ENCODE measurements around the gene ANXA6. TPM values are rescaled to one million over a fixed set of nuclear protein-coding genes. Genes with fewer than 3 reads are reported as not detected.

ANXA6 gene
- total and polyA plus RNA-seq, 9 of the 15 experiments (the other 6 are each of a cell fraction or from before 2014, with no cell fraction given), result 0.70 to 13.2 (median 8.3) TPM

DNA sequence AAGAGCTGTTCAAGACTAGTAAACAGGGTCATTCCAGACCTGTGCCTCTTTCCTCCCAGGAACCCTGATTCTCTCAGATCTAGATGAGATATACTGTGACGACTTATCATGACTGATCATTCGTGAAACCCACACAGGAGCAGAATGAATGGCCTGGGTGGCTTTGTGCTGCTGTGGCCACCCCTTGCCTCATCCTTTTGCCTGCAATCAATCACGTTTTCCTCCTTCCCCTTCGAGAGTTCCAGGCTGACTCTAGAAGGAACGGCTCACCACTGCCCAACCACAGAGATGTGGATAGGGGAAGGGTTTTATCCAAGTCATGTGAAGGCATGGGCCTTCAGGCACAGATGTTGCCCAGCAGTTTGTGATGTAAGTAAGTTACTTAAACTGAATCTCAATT lies 5.8 kb downstream of the ANXA6 start:
- Histone ChIP-seq H3K27ac (ENCODE audit: extremely low read depth, low read depth, low read length) (no peak overlapping the region), H3K36me3 (ENCODE audit: control insufficient read depth, insufficient read depth, low read length) (no peaks in the 10 kb centered on the region), H3K79me2 (ENCODE audit: control insufficient read depth, insufficient read depth, low read length) (no peaks in the 10 kb centered on the region), H3K9ac (ENCODE audit: insufficient read depth in 1 of 2, low read depth in 2 of 2, low read length in 2 of 2) (no peak overlapping the region), H3K9me3 (replicated peaks; ENCODE audit: control insufficient read depth, insufficient read depth, low read depth, low read length) (no peaks in the 10 kb centered on the region), H4K20me1 (replicated peaks; ENCODE audit: control insufficient read depth, insufficient read depth, low read length) (no peaks in the 10 kb centered on the region), H3K4me3 (no peak overlapping the region), H2AFZ (ENCODE audit: low read depth, low read length) (no peak overlapping the region), H3K4me1 (replicated peaks in 1 of 2; ENCODE audit: control insufficient read depth in 2 of 2, insufficient read depth in 2 of 2, low read length in 2 of 2) (peaks cover 8 to 12% of the 10 kb centered on the region in 2 experiments; a peak in 4 of 5 replicates), H3K27me3 (ENCODE audit: control insufficient read depth in 2 of 2, insufficient read depth in 2 of 2, low read length in 2 of 2) (0 out of 5 replicates have a peak, but pooled peaks cover 0 to 4% of the 10 kb centered on the region in 2 experiments), H3K9me1 (ENCODE audit: control insufficient read depth, insufficient read depth, low read length) (no peaks in the 10 kb centered on the region), H3K4me2 (ENCODE audit: insufficient read depth, low read length) (no peak overlapping the region)
- no TSS peak for BruUV-seq (replicated peaks)
- ATAC-seq (no peak), FAIRE-seq (no peak), DNase-seq (ENCODE audit: extremely low read depth in 1 of 4, low spot score in 3 of 4) (no peak)
- intact Hi-C loops (cut with micrococcal nuclease), result no loop called here
- POLR2A ChIA-PET, result interaction anchor here (0.8 kb wide), 1 partner anchor 113 kb away, joined by 3 read pairs; no protein-coding TSS in a partner anchor
- WGBS (ENCODE audit: insufficient coverage, low coverage, missing lambda C conversion rate), result 17% methylated on average over 5 of the region's 5 CpGs
- in situ Hi-C loops (cut with MboI), result no loop called here
- CTCF ChIA-PET (ENCODE audit: low intra/inter-chr PET ratio), result no interaction called here
- TF ChIP-seq, protein P1, sequence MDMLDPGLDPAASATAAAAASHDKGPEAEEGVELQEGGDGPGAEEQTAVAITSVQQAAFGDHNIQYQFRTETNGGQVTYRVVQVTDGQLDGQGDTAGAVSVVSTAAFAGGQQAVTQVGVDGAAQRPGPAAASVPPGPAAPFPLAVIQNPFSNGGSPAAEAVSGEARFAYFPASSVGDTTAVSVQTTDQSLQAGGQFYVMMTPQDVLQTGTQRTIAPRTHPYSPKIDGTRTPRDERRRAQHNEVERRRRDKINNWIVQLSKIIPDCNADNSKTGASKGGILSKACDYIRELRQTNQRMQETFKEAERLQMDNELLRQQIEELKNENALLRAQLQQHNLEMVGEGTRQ (CRISPR knock-in tag; IDR thresholded peaks at IDR 0.05), result no peak
- TF ChIP-seq, protein P2, sequence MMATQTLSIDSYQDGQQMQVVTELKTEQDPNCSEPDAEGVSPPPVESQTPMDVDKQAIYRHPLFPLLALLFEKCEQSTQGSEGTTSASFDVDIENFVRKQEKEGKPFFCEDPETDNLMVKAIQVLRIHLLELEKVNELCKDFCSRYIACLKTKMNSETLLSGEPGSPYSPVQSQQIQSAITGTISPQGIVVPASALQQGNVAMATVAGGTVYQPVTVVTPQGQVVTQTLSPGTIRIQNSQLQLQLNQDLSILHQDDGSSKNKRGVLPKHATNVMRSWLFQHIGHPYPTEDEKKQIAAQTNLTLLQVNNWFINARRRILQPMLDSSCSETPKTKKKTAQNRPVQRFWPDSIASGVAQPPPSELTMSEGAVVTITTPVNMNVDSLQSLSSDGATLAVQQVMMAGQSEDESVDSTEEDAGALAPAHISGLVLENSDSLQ (IDR thresholded peaks at IDR 0.05), result peak; percentile 30; the same call in 1 of the 2 replicates
- TF ChIP-seq, protein P3, sequence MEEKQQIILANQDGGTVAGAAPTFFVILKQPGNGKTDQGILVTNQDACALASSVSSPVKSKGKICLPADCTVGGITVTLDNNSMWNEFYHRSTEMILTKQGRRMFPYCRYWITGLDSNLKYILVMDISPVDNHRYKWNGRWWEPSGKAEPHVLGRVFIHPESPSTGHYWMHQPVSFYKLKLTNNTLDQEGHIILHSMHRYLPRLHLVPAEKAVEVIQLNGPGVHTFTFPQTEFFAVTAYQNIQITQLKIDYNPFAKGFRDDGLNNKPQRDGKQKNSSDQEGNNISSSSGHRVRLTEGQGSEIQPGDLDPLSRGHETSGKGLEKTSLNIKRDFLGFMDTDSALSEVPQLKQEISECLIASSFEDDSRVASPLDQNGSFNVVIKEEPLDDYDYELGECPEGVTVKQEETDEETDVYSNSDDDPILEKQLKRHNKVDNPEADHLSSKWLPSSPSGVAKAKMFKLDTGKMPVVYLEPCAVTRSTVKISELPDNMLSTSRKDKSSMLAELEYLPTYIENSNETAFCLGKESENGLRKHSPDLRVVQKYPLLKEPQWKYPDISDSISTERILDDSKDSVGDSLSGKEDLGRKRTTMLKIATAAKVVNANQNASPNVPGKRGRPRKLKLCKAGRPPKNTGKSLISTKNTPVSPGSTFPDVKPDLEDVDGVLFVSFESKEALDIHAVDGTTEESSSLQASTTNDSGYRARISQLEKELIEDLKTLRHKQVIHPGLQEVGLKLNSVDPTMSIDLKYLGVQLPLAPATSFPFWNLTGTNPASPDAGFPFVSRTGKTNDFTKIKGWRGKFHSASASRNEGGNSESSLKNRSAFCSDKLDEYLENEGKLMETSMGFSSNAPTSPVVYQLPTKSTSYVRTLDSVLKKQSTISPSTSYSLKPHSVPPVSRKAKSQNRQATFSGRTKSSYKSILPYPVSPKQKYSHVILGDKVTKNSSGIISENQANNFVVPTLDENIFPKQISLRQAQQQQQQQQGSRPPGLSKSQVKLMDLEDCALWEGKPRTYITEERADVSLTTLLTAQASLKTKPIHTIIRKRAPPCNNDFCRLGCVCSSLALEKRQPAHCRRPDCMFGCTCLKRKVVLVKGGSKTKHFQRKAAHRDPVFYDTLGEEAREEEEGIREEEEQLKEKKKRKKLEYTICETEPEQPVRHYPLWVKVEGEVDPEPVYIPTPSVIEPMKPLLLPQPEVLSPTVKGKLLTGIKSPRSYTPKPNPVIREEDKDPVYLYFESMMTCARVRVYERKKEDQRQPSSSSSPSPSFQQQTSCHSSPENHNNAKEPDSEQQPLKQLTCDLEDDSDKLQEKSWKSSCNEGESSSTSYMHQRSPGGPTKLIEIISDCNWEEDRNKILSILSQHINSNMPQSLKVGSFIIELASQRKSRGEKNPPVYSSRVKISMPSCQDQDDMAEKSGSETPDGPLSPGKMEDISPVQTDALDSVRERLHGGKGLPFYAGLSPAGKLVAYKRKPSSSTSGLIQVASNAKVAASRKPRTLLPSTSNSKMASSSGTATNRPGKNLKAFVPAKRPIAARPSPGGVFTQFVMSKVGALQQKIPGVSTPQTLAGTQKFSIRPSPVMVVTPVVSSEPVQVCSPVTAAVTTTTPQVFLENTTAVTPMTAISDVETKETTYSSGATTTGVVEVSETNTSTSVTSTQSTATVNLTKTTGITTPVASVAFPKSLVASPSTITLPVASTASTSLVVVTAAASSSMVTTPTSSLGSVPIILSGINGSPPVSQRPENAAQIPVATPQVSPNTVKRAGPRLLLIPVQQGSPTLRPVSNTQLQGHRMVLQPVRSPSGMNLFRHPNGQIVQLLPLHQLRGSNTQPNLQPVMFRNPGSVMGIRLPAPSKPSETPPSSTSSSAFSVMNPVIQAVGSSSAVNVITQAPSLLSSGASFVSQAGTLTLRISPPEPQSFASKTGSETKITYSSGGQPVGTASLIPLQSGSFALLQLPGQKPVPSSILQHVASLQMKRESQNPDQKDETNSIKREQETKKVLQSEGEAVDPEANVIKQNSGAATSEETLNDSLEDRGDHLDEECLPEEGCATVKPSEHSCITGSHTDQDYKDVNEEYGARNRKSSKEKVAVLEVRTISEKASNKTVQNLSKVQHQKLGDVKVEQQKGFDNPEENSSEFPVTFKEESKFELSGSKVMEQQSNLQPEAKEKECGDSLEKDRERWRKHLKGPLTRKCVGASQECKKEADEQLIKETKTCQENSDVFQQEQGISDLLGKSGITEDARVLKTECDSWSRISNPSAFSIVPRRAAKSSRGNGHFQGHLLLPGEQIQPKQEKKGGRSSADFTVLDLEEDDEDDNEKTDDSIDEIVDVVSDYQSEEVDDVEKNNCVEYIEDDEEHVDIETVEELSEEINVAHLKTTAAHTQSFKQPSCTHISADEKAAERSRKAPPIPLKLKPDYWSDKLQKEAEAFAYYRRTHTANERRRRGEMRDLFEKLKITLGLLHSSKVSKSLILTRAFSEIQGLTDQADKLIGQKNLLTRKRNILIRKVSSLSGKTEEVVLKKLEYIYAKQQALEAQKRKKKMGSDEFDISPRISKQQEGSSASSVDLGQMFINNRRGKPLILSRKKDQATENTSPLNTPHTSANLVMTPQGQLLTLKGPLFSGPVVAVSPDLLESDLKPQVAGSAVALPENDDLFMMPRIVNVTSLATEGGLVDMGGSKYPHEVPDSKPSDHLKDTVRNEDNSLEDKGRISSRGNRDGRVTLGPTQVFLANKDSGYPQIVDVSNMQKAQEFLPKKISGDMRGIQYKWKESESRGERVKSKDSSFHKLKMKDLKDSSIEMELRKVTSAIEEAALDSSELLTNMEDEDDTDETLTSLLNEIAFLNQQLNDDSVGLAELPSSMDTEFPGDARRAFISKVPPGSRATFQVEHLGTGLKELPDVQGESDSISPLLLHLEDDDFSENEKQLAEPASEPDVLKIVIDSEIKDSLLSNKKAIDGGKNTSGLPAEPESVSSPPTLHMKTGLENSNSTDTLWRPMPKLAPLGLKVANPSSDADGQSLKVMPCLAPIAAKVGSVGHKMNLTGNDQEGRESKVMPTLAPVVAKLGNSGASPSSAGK (IDR thresholded peaks at IDR 0.05), result no peak
- TF ChIP-seq, protein P4, sequence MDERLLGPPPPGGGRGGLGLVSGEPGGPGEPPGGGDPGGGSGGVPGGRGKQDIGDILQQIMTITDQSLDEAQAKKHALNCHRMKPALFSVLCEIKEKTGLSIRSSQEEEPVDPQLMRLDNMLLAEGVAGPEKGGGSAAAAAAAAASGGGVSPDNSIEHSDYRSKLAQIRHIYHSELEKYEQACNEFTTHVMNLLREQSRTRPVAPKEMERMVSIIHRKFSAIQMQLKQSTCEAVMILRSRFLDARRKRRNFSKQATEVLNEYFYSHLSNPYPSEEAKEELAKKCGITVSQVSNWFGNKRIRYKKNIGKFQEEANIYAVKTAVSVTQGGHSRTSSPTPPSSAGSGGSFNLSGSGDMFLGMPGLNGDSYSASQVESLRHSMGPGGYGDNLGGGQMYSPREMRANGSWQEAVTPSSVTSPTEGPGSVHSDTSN (CRISPR knock-in tag; IDR thresholded peaks at IDR 0.05; ENCODE audit: low read depth), result no peak
- TF ChIP-seq, protein P4 (tag; conservative IDR thresholded peaks at IDR 0.05; ENCODE audit: low read depth), result 0 out of 2 replicates have a peak, but pooled peaks have one; percentile 12
- peak; percentile 32 for TF ChIP-seq MEIS2 (IDR thresholded peaks at IDR 0.05; ENCODE audit: partially characterized antibody)
